A549 (cell line): ENCODE data around the gene PKN2.

Experiments
- BHLHE40 ChIP-seq: IDR thresholded peaks from 2 replicates; pipeline ENCODE4 v1.6.1; 2012; ENCODE audit warnings: low read depth, low read length, inconsistent platforms
- CBX8 ChIP-seq: fragments of 200-600 bp; sonication (generic); IDR thresholded peaks from 2 replicates; pipeline ENCODE4 v1.6.1; 2016
- CTCF ChIP-seq: fragments of >200 bp; sonication (Bioruptor Twin); formaldehyde crosslinking; IDR thresholded peaks from 3 replicates; pipeline ENCODE4 v1.5.1; 2016
- EP300 ChIP-seq, 2 experiments: fragments of >200 bp; sonication (Bioruptor Twin); formaldehyde crosslinking; IDR thresholded peaks; 2 replicates in 1 of 2; 3 replicates in 1 of 2; pipeline ENCODE4 v1.6.1; 2016 to 2017
- ESRRA ChIP-seq: fragments of 150-350 bp; IDR thresholded peaks from 2 replicates; pipeline ENCODE4 v1.6.1; 2014; ENCODE audit warnings: mild to moderate bottlenecking, low read length, borderline replicate concordance
- HOXA7 ChIP-seq: fragments of 250-450 bp; sonication (Bioruptor Pico); IDR thresholded peaks from 2 replicates; pipeline ENCODE4 v1.5.0; 2020; ENCODE audit warnings: mild to moderate bottlenecking, moderate library complexity
- JUN ChIP-seq, 2 experiments: fragments of >200 bp; sonication (Bioruptor Twin); formaldehyde crosslinking; IDR thresholded peaks; 2 replicates in 1 of 2; 3 replicates in 1 of 2; pipeline ENCODE4 v1.6.1; 2016 to 2017
- POLR2A ChIP-seq: IDR thresholded peaks from 2 replicates; pipeline ENCODE4 v1.6.1; 2012; ENCODE audit warnings: mild to moderate bottlenecking, low read length
- RCOR1 ChIP-seq: fragments of 150-350 bp; IDR thresholded peaks from 2 replicates; pipeline ENCODE4 v1.6.1; 2014; ENCODE audit warnings: antibody characterized with exemption, low read length, low read depth
- ZFP36 ChIP-seq: fragments of 450-650 bp; IDR thresholded peaks from 2 replicates; pipeline ENCODE4 v1.6.1; 2014; ENCODE audit warnings: borderline replicate concordance; ENCODE audit not compliant: partially characterized antibody
- TF ChIP-seq, protein P1 (sequence below): fragments of 150-350 bp; IDR thresholded peaks from 2 replicates; pipeline ENCODE4 v1.6.1; 2014; ENCODE audit warnings: low read depth, mild to moderate bottlenecking, low read length

- TF ChIP-seq CTCF (no peak), JUN (IDR thresholded peaks at IDR 0.05) (no peak), ESRRA (no peak), CBX8 (no peak), BHLHE40 (no peak), EP300 (IDR thresholded peaks at IDR 0.05) (no peak), POLR2A (no peak), RCOR1 (no peak), ZFP36 (no peak), HOXA7 (CRISPR knock-in tag) (no peak)
- TF ChIP-seq, protein P1, sequence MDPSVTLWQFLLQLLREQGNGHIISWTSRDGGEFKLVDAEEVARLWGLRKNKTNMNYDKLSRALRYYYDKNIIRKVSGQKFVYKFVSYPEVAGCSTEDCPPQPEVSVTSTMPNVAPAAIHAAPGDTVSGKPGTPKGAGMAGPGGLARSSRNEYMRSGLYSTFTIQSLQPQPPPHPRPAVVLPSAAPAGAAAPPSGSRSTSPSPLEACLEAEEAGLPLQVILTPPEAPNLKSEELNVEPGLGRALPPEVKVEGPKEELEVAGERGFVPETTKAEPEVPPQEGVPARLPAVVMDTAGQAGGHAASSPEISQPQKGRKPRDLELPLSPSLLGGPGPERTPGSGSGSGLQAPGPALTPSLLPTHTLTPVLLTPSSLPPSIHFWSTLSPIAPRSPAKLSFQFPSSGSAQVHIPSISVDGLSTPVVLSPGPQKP: no peak
These were observed 37.4 kb upstream of the PKN2 start for GRCh38 chr1:88646476-88647248.
